ENCODE results near the gene MUTYH. TPM values are rescaled to one million over a fixed set of nuclear protein-coding genes. Genes with fewer than 3 reads are reported as not detected.

The MUTYH gene
- polyA plus RNA-seq, 2 of the 4 experiments (the other 2 are of a cell fraction), result 9.0 to 12.4 TPM

GRCh38 chr1:45335855-45336324 lies 4.3 kb downstream of the MUTYH start:
- POLR2A ChIA-PET, result interaction anchor here (1.3 kb wide), 1 partner anchor 33 kb away, joined by 3 read pairs; no protein-coding TSS in a partner anchor
- no peak for ATAC-seq
- no peak for DNase-seq (ENCODE audit: low read depth in 1 of 2, low spot score in 1 of 2)
- Histone ChIP-seq H3K27ac (no peak overlapping the region), H3K4me3 (no peak overlapping the region), H3K9me3 (no peaks in the 10 kb centered on the region), H3K4me2 (no peak overlapping the region), H3K4me1 (peaks cover 11% of the 10 kb centered on the region; the same call in 2 of the 3 replicates)
- TF ChIP-seq MAFK (IDR thresholded peaks at IDR 0.05; ENCODE audit: partially characterized antibody) (no peak), NFE2L2 (conservative IDR thresholded peaks at IDR 0.05; ENCODE audit: low read length) (no peak)
- no peak for FAIRE-seq
- WGBS (ENCODE audit: missing lambda C conversion rate), result 80% methylated on average over 4 of the region's 4 CpGs
- CTCF ChIA-PET, result interaction anchor here (1.4 kb wide), 2 partner anchors 12 to 43 kb away, joined by 3 read pairs; no protein-coding TSS in a partner anchor

GRCh38 chr1:45334308-45335245 lies 5.7 kb downstream of the MUTYH start:
- Histone ChIP-seq H3K4me2 (no peak overlapping the region), H3K4me3 (no peak overlapping the region), H3K9me3 (no peaks in the 10 kb centered on the region), H3K4me1 (peaks cover 11% of the 10 kb centered on the region; the same call in 2 of the 3 replicates), H3K27ac (no peak overlapping the region)
- DNase-seq (ENCODE audit: low read depth in 1 of 2, low spot score in 1 of 2), result no peak
- ATAC-seq, result peak; percentile 33 to 44; a peak in 2 of 6 replicates
- ChIA-PET POLR2A (no interaction called here), CTCF (interaction anchor here (0.6 to 1.5 kb wide), 4 partner anchors 13 to 42 kb away, joined by 3 read pairs; no protein-coding TSS in a partner anchor)
- FAIRE-seq, result no peak
- WGBS (ENCODE audit: missing lambda C conversion rate), result 93% methylated on average over 8 of the region's 9 CpGs
- TF ChIP-seq ELK1 (IDR thresholded peaks at IDR 0.05; ENCODE audit: low read depth, low read length) (no peak), KDM5A (IDR thresholded peaks at IDR 0.05) (no peak)

GRCh38 chr1:45332346-45332720 lies 7.9 kb downstream of the MUTYH start:
- POLR2A ChIA-PET, result interaction anchor here (0.6 kb wide), 1 partner anchor 319 kb away, joined by 3 read pairs; no protein-coding TSS in a partner anchor
- no peak for FAIRE-seq

GRCh38 chr1:45331436-45332345 lies 8.5 kb downstream of the MUTYH start:
- H3K4me3 ChIP-seq, result no peak overlapping the region
- H3K27ac ChIP-seq, result no peak overlapping the region
- ATAC-seq (no peak), DNase-seq (ENCODE audit: low read depth in 1 of 2, low spot score in 1 of 2) (no peak), FAIRE-seq (no peak)
- no peaks in the 10 kb centered on the region for H3K9me3 ChIP-seq
- H3K4me2 ChIP-seq, result no peak overlapping the region
- TF ChIP-seq RNF2 (IDR thresholded peaks at IDR 0.05; ENCODE audit: borderline replicate concordance, low read depth) (no peak), HOXB13 (CRISPR knock-in tag; IDR thresholded peaks at IDR 0.05; ENCODE audit: low read depth) (no peak), KDM5A (IDR thresholded peaks at IDR 0.05) (no peak), NFE2L2 (conservative IDR thresholded peaks at IDR 0.05; ENCODE audit: low read length) (no peak), JUNB (IDR thresholded peaks at IDR 0.05) (no peak), CHD2 (IDR thresholded peaks at IDR 0.05; ENCODE audit: low read length, partially characterized antibody) (no peak), RARB (CRISPR knock-in tag; IDR thresholded peaks at IDR 0.05) (no peak), GATA3 (IDR thresholded peaks at IDR 0.05; ENCODE audit: borderline replicate concordance) (no peak), ELK1 (IDR thresholded peaks at IDR 0.05; ENCODE audit: low read depth, low read length) (no peak), HOXA7 (CRISPR knock-in tag; IDR thresholded peaks at IDR 0.05) (no peak)
- WGBS (ENCODE audit: missing lambda C conversion rate), result 100% methylated on average over 10 of the region's 18 CpGs
- ChIA-PET CTCF (interaction anchor here (1.2 kb wide), 1 partner anchor 28 kb away, joined by 3 read pairs; no protein-coding TSS in a partner anchor), POLR2A (interaction anchor here (0.6 kb wide), 1 partner anchor 319 kb away, joined by 3 read pairs; no protein-coding TSS in a partner anchor)
- H3K4me1 ChIP-seq, result peaks cover 36% of the 10 kb centered on the region

More at GRCh38 chr1:45332346-45332720, 7.9 kb downstream of the MUTYH start:
- CTCF ChIA-PET, result interaction anchor here (1.2 kb wide), 1 partner anchor 29 kb away, joined by 3 read pairs; no protein-coding TSS in a partner anchor
- no peak overlapping the region for H3K27ac ChIP-seq
- TF ChIP-seq JUNB (IDR thresholded peaks at IDR 0.05) (no peak), KDM5A (IDR thresholded peaks at IDR 0.05) (no peak), CHD4 (IDR thresholded peaks at IDR 0.05; ENCODE audit: borderline replicate concordance) (no peak), USF2 (IDR thresholded peaks at IDR 0.05) (no peak), FOSB (CRISPR knock-in tag; IDR thresholded peaks at IDR 0.05) (no peak), SMC3 (IDR thresholded peaks at IDR 0.05) (no peak)
- DNase-seq (ENCODE audit: low read depth in 1 of 2, low spot score in 1 of 2) (no peak), ATAC-seq (no peak)
- peaks cover 31% of the 10 kb centered on the region for H3K4me1 ChIP-seq
- WGBS (ENCODE audit: missing lambda C conversion rate), result 91% methylated on average over 8 of the region's 10 CpGs
- no peak overlapping the region for H3K4me2 ChIP-seq
- no peak overlapping the region for H3K4me3 ChIP-seq
- no peaks in the 10 kb centered on the region for H3K9me3 ChIP-seq

Data from A549 (cell line).